Activated CD8-positive, alpha-beta T cell treated with anti-CD3 and anti-CD28 coated beads, Interleukin-2, amount 10 ng/mL, durations not matched to agents 7 days and 5 days (primary cell): ENCODE data around the gene ALK. TPM values are rescaled to one million over a fixed set of nuclear protein-coding genes. Genes with fewer than 3 reads are reported as not detected.

ENCODE experiments used
- ATAC-seq: fragments of 150-1000 bp; cut with Tn5 transposase; one replicate; pipeline ENCODE4 v1.10.0; 2021; ENCODE audit warnings: moderate library complexity
- CTCF ChIA-PET: fragments of 350-600 bp; sonication (Branson Sonifier 250); formaldehyde crosslinking; loops from one replicate; lab custom pipeline; 2021; ENCODE audit warnings: antibody characterized with exemption; lab: Charles Lee
- POLR2A ChIA-PET: fragments of 350-600 bp; sonication (Branson Sonifier 250); formaldehyde crosslinking; loops from one replicate; lab custom pipeline; 2021; ENCODE audit warnings: antibody characterized with exemption; lab: Charles Lee
- DNase-seq: peaks from one replicate; pipeline ENCODE4 v3.0.0-alpha.2; 2020
- H3K27ac Mint-ChIP-seq: one replicate; pipeline ENCODE4 v1.8.0; 2021; ENCODE audit warnings: mild to moderate bottlenecking, mixed read lengths
- H3K27me3 Mint-ChIP-seq: one replicate; pipeline ENCODE4 v1.8.0; 2021; ENCODE audit warnings: low read depth, mixed read lengths
- H3K36me3 Mint-ChIP-seq: one replicate; pipeline ENCODE4 v1.8.0; 2021; ENCODE audit warnings: low read depth, mixed read lengths
- H3K4me1 Mint-ChIP-seq: one replicate; pipeline ENCODE4 v1.8.0; 2021; ENCODE audit warnings: low read depth, mixed read lengths
- H3K4me3 Mint-ChIP-seq: one replicate; pipeline ENCODE4 v1.8.0; 2021; ENCODE audit warnings: mild to moderate bottlenecking, mixed read lengths
- H3K9me3 Mint-ChIP-seq: one replicate; pipeline ENCODE4 v1.8.0; 2022; ENCODE audit warnings: mixed read lengths; ENCODE audit not compliant: insufficient read depth
- total RNA-seq, 2 experiments: library from RNA; stranded (reverse); gene quantifications; one replicate each; pipeline ENCODE4 v1.2.3, GENCODE V29; 2021

Gene ALK
- total RNA-seq, result not detected

DNA sequence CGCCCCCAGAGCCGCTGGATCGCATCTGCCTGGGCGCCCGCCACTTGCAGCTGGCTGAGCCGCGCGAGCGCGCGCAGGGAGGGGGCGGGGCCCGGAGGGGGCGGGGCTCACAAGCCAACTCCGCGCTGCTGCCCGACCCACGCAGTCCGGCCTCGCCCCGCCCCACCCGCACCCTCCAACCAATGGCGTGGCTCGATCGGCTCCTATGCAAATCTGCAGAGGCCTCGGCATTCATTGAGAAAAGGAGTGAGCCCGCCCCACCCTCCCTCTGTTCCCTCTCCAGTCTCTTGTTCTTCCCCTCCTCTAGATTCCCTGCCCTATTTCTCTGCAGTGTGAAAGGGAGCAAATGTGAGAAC lies at the start of gene ALK:
Gene ALK (minus strand): TSS at position 27 of the 356 bp plus-strand sequence. CDS start 927 bp downstream, outside the sequence.
- H3K36me3 Mint-ChIP-seq, result no peaks in the 10 kb centered on the region
- H3K9me3 Mint-ChIP-seq, result no peaks in the 10 kb centered on the region
- peak; percentile 71 for DNase-seq
- ChIA-PET POLR2A (no interaction called here), CTCF (interaction anchor here (1.0 to 3.7 kb wide), 3 partner anchors 21 to 194 kb away, joined by 3 to 45 read pairs (median 4); no protein-coding TSS in a partner anchor)
- H3K4me1 Mint-ChIP-seq, result no peaks in the 10 kb centered on the region
- H3K4me3 Mint-ChIP-seq, result no peak within 1 kb of the TSS
- no peak within 1 kb of the TSS for H3K27ac Mint-ChIP-seq
- ATAC-seq, result peak; percentile 87
- peaks cover 42% of the 10 kb centered on the region for H3K27me3 Mint-ChIP-seq

DNA sequence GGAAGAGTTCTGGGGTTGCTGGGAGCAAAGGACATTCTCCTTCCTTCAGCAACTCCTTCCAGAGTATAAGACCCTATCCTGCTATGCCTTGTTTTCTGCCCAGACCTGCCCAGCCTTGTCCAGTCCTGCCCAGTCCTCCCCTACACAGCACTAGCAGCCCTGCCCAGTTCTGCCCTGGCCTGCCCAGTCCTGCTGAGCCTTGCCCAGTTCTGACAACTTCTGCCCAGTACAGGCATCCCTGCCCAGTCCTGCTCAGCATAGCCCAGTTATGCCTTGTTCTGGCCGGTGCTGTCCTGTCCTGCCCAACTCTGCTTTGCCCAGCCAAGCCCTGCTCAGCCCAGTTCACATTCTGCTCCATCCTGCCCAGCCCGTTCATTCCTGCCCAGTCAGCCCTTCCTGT lies 44.9 kb upstream of the ALK start:
- Mint-ChIP-seq H3K27me3 (peaks cover 15% of the 10 kb centered on the region), H3K36me3 (no peaks in the 10 kb centered on the region), H3K4me1 (no peaks in the 10 kb centered on the region), H3K27ac (no peak overlapping the region), H3K4me3 (no peak overlapping the region), H3K9me3 (no peaks in the 10 kb centered on the region)
- no peak for DNase-seq
- POLR2A ChIA-PET, result no interaction called here
- CTCF ChIA-PET, result no interaction called here
- ATAC-seq, result no peak

DNA sequence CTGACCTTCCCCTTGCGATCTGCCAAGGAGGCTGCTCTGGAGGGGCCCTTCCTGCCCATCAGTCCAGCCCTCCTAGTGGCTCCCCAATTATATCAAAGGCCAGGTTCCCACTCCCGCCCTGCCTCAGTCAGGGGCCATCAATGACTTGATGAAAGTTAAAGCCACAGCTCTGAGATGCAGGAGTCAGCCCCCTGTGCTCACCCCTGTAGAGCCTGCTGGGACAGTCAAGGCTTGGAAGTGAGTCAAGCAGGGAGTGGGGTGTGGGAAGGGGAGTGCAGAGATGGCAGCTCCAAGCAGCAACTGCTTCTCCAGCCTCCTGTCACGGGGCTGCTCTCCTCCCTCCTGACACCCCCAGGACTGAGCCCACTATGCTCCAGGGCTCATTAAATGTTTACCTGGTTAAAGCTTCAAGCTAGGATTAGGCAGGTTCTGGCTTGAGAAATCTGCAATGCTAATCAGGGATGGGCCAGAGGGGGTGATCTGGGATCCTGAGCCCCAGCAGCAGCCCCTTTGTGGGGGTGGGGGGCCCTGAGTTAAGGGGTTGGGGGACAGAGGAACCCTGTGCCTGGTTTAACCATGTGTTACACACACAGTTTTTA lies 42.7 kb upstream of the ALK start:
- Mint-ChIP-seq H3K27ac (no peak overlapping the region), H3K4me1 (no peaks in the 10 kb centered on the region)
- CTCF ChIA-PET, result no interaction called here

DNA sequence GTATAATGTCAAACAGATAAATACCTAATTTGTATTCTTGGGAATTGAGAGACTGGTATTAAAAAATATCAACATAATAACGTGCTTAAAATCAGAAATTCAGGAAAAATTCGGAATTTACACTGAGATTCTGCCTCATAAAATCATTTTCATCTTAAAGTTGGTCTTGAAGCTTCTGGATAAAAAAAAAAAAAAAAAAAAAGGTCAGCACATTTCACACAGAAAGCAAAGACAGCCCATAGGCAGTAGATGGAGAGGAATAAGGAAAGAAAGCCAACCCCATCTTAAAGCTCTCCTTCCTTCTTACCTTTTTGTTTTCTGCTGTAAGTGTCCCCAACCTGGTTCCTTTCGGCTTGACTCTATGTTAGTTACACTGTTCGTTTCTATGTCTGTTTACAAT lies 41.5 kb upstream of the ALK start:
- no peak for DNase-seq
- CTCF ChIA-PET, result no interaction called here
- no peak for ATAC-seq

More for the DNA sequence above, 42.7 kb upstream of the ALK start:
- Mint-ChIP-seq H3K9me3 (no peaks in the 10 kb centered on the region), H3K36me3 (no peaks in the 10 kb centered on the region), H3K27me3 (peaks cover 25% of the 10 kb centered on the region), H3K4me3 (no peak overlapping the region)
- no peak for ATAC-seq
- POLR2A ChIA-PET, result no interaction called here
- DNase-seq, result no peak

DNA sequence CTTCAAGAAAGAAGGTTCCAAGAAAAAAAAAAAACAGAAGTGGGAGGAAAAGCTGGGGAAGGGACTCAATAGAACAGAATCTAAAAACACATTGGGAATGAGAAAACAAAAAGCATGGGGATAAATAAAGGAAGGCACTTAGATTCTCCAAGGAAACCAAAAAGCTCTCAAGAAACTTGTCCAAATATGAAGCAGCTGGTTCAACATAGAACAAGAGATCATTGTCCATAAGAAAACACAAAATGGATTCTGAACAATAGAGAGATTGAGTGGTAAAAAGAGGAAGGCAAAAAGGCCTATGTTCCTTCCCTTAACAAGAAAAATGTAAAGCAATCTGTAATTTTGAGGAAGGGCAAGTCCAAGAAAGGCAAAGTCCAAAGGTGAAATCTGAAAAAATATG lies 32.9 kb upstream of the ALK start:
- DNase-seq (no peak), ATAC-seq (no peak)
- no peaks in the 10 kb centered on the region for H3K36me3 Mint-ChIP-seq
- H3K4me3 Mint-ChIP-seq, result no peak overlapping the region
- CTCF ChIA-PET, result no interaction called here
- no peaks in the 10 kb centered on the region for H3K9me3 Mint-ChIP-seq
- H3K27ac Mint-ChIP-seq, result no peak overlapping the region
- H3K4me1 Mint-ChIP-seq, result no peaks in the 10 kb centered on the region
- peaks cover 6% of the 10 kb centered on the region for H3K27me3 Mint-ChIP-seq
- POLR2A ChIA-PET, result no interaction called here

More for the DNA sequence above, 41.5 kb upstream of the ALK start:
- H3K4me3 Mint-ChIP-seq, result no peak overlapping the region
- H3K9me3 Mint-ChIP-seq, result no peaks in the 10 kb centered on the region
- H3K4me1 Mint-ChIP-seq, result no peaks in the 10 kb centered on the region
- peaks cover 25% of the 10 kb centered on the region for H3K27me3 Mint-ChIP-seq
- no peaks in the 10 kb centered on the region for H3K36me3 Mint-ChIP-seq
- H3K27ac Mint-ChIP-seq, result no peak overlapping the region
- POLR2A ChIA-PET, result no interaction called here

DNA sequence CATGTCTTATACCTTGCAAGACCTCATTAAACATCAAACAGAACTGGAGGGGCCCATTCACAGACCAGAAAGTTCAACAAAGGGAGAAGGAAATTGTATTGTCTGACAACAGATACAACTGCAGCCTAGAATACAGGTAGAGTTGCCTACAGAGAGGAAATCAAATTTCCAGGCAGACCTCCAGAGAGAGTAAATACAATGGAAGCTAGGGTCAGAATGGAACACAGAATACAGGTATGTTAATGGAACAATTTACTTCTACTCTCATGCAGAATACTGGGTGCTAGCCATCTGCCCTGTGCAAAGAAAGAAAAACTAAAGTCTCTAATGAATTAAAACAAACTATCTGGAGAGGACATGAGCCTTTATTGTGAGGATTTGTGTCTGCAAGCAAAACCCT lies 31.6 kb upstream of the ALK start:
- Mint-ChIP-seq H3K9me3 (no peaks in the 10 kb centered on the region), H3K36me3 (no peaks in the 10 kb centered on the region), H3K4me3 (no peak overlapping the region), H3K27ac (no peak overlapping the region), H3K27me3 (peaks cover 6% of the 10 kb centered on the region), H3K4me1 (no peaks in the 10 kb centered on the region)
- no peak for ATAC-seq
- CTCF ChIA-PET, result no interaction called here
- DNase-seq, result no peak
- POLR2A ChIA-PET, result no interaction called here

DNA sequence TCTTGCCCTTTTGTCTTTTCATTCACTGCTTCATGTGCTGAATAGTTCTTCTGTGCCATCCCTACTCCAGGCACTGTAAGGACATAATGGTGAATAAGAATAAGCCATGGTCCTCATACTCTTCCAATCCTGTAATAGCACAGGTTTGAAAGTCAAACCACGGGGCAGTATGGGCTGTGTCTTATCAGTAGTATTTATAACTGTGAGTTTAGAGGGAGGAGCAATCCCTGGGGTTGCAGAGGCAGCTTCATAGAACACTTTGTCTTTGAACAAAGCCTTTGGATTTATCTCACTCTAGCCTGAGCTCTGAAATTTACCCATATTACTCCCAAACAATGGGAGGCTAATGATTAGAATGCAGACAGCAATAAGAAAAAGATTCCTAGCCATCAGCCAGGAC lies 30.2 kb upstream of the ALK start:
- ChIA-PET POLR2A (no interaction called here), CTCF (interaction anchor here (1.2 kb wide), 1 partner anchor 28 kb away, joined by 3 read pairs; no protein-coding TSS in a partner anchor)
- Mint-ChIP-seq H3K4me3 (no peak overlapping the region), H3K27ac (no peak overlapping the region), H3K27me3 (peaks cover 2% of the 10 kb centered on the region), H3K36me3 (no peaks in the 10 kb centered on the region), H3K4me1 (no peaks in the 10 kb centered on the region), H3K9me3 (no peaks in the 10 kb centered on the region)
- no peak for ATAC-seq
- DNase-seq, result no peak

DNA sequence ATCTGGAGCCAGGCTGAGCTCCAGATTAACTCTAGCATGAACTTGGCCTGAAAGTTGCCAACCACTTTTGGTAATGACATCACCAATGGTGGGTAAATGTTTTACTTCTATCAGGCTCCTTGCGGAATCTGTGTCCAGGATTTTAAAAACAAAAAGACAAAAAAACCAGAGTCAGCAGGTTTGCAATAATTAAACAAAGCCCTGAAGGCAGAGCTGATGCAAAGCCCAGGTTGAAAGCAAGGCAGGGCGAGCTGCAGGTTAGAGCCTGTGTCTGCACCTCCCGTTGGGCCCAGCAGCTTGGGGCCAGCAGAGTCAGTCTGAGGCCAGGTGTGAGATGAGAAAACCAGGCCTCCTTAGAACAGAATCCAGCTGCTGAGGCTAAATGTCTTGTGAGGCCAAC lies 29.1 kb upstream of the ALK start:
- Mint-ChIP-seq H3K27ac (no peak overlapping the region), H3K4me3 (no peak overlapping the region), H3K4me1 (no peaks in the 10 kb centered on the region), H3K27me3 (peaks cover 2% of the 10 kb centered on the region), H3K36me3 (no peaks in the 10 kb centered on the region), H3K9me3 (no peaks in the 10 kb centered on the region)
- DNase-seq, result no peak
- POLR2A ChIA-PET, result no interaction called here
- CTCF ChIA-PET, result interaction anchor here (1.2 kb wide), 1 partner anchor 27 kb away, joined by 3 read pairs; no protein-coding TSS in a partner anchor
- no peak for ATAC-seq

DNA sequence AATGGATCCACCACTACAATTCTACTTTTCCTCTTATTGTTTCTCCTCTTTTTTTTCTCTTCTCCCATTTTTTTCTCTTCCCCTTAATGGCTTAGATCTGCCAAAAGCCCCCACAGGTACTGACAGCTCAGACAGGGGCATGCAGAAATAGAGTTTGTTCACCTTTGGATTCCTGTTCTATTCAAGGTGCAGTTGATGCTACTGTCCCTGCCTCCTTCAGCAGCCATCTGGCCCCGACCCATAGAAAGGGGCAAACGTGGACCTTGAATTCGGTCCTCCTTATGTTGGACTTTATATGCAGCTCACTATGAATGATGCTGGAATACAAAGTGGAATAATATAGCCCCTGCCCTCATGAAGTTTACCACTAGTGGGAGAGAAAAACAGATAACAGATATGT lies 27.7 kb upstream of the ALK start:
- Mint-ChIP-seq H3K4me3 (no peak overlapping the region), H3K27me3 (no peaks in the 10 kb centered on the region), H3K4me1 (no peaks in the 10 kb centered on the region), H3K9me3 (no peaks in the 10 kb centered on the region), H3K27ac (no peak overlapping the region), H3K36me3 (no peaks in the 10 kb centered on the region)
- ATAC-seq, result no peak
- ChIA-PET CTCF (interaction anchor here (1.3 kb wide), 1 partner anchor 25 kb away, joined by 6 read pairs; no protein-coding TSS in a partner anchor), POLR2A (no interaction called here)
- DNase-seq, result no peak

DNA sequence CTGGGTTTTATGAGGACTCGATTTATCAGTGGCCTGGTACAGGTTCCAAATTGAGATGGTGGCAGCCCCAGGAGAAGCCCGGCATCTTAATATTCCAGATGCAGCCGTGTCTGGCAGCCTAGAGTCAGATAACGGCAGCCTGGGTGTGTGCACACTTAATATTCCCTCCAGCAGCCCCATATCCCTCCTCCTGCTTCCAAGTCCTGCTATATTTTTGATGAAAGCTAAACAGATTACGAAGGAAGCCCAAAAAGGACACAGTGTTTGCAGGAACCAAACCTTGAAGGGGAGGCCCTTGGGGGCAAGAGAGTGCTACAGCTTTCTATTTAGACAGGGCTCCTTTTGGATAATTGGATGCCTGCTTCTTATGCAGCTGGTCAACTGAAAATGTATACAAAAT lies 25.1 kb upstream of the ALK start:
- Mint-ChIP-seq H3K27ac (no peak overlapping the region), H3K36me3 (no peaks in the 10 kb centered on the region), H3K27me3 (no peaks in the 10 kb centered on the region), H3K9me3 (no peaks in the 10 kb centered on the region), H3K4me1 (no peaks in the 10 kb centered on the region), H3K4me3 (no peak overlapping the region)
- no peak for ATAC-seq
- CTCF ChIA-PET, result no interaction called here
- no peak for DNase-seq
- POLR2A ChIA-PET, result no interaction called here

DNA sequence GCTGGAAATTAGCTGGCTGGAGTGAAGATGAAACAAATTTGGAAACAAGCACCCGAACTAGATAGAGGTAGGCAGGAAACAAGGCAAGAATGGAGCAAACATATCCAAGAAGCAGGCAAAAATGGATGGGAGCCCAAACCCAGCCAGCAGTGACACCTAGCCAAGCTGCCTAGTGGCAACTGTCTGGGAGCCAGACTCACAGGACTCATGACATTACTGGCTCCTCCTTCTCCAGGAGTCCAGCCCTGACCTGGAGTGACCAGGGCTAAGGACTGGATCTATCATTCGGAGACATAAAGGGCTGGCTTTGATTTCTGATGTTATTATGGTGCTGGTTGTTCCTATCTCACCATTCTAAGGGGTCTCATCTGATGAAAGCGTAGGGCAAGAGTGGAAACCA lies 21.3 kb upstream of the ALK start:
- Mint-ChIP-seq H3K4me1 (no peaks in the 10 kb centered on the region), H3K36me3 (no peaks in the 10 kb centered on the region), H3K27me3 (no peaks in the 10 kb centered on the region), H3K27ac (no peak overlapping the region), H3K9me3 (no peaks in the 10 kb centered on the region), H3K4me3 (no peak overlapping the region)
- ATAC-seq (no peak), DNase-seq (no peak)
- ChIA-PET CTCF (no interaction called here), POLR2A (no interaction called here)

DNA sequence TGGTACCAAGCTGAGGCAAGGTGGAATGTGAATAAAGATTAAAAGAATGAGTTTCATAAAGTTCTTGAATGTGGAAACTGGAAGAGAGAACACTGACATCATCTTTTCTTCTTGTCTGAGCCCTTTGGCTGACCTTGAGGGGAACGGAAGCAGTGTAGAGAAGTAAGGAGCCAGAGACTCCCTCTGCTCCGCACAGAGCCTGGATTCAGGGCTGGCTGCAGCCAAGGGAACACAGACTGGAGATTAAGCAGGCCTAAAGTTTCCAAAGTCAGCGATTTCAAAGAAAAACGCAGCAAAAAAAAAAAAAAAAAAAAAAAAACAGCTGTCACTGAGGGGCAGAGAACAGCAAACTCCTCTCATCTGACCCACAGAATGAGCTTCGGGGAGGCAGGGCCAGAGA lies 19.3 kb upstream of the ALK start:
- CTCF ChIA-PET, result no interaction called here

DNA sequence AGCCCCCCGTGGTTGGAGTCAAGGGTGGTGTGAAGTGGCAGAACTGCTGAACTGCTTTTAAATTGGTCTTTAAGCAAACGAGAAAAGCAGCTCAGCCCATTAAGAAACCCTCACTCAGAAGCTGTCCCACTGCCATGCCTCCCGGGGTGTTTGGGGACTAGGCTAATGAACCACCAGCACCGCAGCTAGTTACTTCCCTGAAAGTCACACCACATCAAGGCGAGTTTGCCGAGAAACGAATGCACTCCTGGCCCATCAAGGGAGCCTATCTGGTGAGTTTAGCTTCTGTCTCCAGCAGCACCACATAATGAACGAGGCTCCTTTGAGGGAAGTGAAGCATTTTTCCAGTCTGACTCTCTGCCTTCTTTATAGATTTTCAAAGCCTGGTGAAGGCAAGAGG lies 14.6 kb upstream of the ALK start:
- ATAC-seq, result no peak
- ChIA-PET POLR2A (interaction anchor here (0.7 kb wide), 1 partner anchor 1608 kb away, joined by 3 read pairs; no protein-coding TSS in a partner anchor), CTCF (no interaction called here)
- Mint-ChIP-seq H3K36me3 (no peaks in the 10 kb centered on the region), H3K27me3 (peaks cover 4% of the 10 kb centered on the region), H3K27ac (no peak overlapping the region), H3K4me1 (no peaks in the 10 kb centered on the region), H3K9me3 (no peaks in the 10 kb centered on the region), H3K4me3 (no peak overlapping the region)
- no peak for DNase-seq

More for the DNA sequence above, 19.3 kb upstream of the ALK start:
- no peak overlapping the region for H3K4me3 Mint-ChIP-seq
- no peaks in the 10 kb centered on the region for H3K36me3 Mint-ChIP-seq
- no peak for DNase-seq
- POLR2A ChIA-PET, result no interaction called here
- H3K9me3 Mint-ChIP-seq, result no peaks in the 10 kb centered on the region
- no peak for ATAC-seq
- H3K27me3 Mint-ChIP-seq, result no peaks in the 10 kb centered on the region
- H3K4me1 Mint-ChIP-seq, result no peaks in the 10 kb centered on the region
- H3K27ac Mint-ChIP-seq, result no peak overlapping the region
